NCI-H748 (cell line): Measurements from ENCODE around the gene TFRC.
"Not testable (repeated sequence)": the region's sequence is repeated elsewhere in the genome, so short reads cannot be mapped to it uniquely, and the experiment has no call there.

Experiments
- DNase-seq: peaks from one replicate; lab custom pipeline; 2025; ENCODE audit not compliant: unreplicated experiment; lab: John Stamatoyannopoulos, UW

The TFRC gene

GRCh38 chr3:196082619-196082971 lies 705 bp upstream of the TFRC start:
- DNase-seq, result no peak

GRCh38 chr3:196081002-196081833 lies 672 bp downstream of the TFRC start:
- DNase-seq, result peak; percentile 62

GRCh38 chr3:196080101-196080846 lies 1.6 kb downstream of the TFRC start:
- DNase-seq, result not testable (repeated sequence)

DNA sequence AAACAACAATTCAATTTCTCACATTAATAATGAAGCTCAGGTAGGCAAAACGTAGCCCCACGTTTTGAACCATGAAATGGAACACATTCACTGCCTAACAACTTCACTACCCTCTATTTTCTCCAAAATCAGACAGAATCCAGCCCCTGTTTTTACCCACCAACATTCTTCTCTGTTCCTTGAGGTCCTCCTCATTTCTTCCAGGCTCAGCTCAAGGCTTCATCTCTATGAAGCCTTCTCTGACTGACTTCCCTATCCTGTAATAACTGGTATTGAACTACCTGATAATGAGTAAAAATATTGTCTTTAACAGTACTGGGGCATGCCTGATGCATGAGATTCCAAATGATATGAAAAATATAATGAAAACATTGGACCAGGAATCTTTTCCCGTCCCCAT lies 2.2 kb downstream of the TFRC start:
- no peak for DNase-seq

DNA sequence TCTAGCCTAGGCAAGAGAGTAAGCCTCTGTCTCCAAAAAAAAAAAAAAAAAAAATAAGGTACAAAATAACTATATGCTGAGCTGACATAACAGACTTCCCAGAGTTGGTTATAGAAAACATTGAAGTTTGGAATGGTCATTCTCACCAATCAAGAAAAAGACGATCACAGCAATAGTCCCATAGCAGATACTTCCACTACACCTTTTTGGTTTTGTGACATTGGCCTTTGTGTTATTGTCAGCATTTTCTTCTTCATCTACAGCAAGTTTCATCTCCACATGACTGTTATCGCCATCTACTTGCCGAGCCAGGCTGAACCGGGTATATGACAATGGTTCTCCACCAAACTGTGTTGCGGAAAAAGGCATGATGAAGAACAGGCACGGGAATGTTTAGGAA lies 6.9 kb downstream of the TFRC start:
- DNase-seq, result no peak

GRCh38 chr3:196073255-196073753 lies 8.6 kb downstream of the TFRC start:
- DNase-seq, result peak; percentile 28

- DNase-seq, result no peak
Observed at GRCh38 chr3:196072313-196072712, 9.6 kb downstream of the TFRC start.

GRCh38 chr3:196068812-196069211 lies 13.1 kb downstream of the TFRC start:
- not testable (repeated sequence) for DNase-seq

- DNase-seq, result no peak
Observed at GRCh38 chr3:196067439-196067838, 14.5 kb downstream of the TFRC start.

DNA sequence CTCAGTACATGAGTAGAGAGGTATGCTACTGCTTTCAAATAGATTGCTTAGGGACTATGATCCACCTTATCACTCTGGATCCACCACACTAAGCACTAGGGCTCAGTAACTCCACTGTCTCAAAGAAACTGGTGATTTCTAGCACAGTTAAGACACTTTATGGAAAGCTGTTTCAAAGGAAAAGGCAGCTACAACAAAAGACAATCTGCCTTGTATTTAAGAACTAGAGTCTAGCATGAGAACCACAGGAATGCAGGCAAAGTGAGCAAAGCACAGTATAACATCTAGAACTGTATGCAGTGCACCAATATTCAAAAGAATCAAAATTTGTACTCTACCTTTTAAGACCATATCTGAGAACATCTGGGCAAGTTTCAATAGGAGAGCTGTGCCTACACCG lies 17.9 kb downstream of the TFRC start:
- no peak for DNase-seq

DNA sequence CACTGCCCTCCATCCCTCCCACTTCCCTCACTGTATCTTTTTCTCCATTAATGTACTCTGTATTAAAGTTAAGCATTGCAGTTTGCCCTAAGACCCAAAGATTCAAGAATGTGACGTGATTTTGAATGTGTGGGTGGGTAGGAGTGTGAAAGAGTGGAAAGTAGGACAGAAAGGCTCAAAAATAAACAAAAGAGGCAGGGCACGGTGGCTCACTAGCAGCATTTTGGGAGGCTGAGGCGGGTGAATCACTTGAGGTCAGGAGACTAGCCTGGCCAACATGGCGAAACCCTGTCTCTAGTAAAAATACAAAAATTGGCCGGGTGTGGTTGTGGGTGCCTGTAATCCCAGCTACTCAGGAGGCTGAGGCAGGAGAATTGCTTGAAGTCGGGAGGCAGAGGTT lies 18.4 kb downstream of the TFRC start:
- no peak for DNase-seq

GRCh38 chr3:196063049-196063448 lies 18.8 kb downstream of the TFRC start:
- DNase-seq, result no peak

GRCh38 chr3:196060834-196061233 lies 21.1 kb downstream of the TFRC start:
- no peak for DNase-seq

DNA sequence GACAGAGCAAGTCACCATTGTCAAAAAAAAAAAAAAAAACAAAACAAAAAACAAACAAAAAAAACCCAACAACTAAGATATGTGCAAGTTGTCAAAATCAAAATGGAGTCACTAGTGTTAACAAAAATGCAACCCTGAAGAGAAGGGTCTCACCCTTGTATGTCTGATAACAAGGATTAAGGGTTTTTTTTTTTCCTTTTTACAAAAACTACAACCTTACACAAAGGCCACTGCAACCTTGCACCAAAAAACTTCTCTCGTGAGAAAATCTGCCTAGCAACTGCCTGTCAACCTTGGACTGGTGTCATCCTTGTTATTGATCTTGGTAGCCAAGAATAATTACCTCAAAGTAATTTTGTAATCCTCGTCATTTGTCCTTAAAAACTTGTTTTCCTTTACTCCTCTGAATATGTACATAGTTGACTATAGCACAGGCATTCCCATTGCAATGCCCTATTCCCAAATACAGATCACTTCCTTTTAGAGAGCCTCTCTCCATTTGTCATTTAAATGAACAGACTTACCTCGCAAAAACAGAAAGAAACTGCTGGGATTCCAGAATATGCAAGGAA lies 24.0 kb downstream of the TFRC start:
- no peak for DNase-seq

DNA sequence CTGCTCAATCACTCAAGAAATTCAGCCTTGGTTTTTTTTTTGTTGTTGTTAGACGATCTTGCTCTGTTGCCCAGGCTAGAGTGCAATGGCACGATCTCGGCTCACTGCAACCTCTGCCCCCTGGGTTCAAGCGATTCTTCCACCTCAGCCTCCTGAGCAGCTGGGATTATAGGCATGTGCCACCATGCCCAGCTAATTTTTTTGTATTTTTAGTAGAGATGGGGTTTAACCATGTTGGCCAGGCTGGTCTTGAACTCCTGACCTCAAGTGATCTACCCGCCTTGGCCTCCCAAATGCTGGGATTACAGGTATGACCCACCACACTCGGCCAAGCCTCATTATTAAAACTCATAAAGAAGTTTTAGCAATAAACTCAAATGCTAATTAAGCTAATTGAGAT lies 25.5 kb downstream of the TFRC start:
- not testable (repeated sequence) for DNase-seq

DNA sequence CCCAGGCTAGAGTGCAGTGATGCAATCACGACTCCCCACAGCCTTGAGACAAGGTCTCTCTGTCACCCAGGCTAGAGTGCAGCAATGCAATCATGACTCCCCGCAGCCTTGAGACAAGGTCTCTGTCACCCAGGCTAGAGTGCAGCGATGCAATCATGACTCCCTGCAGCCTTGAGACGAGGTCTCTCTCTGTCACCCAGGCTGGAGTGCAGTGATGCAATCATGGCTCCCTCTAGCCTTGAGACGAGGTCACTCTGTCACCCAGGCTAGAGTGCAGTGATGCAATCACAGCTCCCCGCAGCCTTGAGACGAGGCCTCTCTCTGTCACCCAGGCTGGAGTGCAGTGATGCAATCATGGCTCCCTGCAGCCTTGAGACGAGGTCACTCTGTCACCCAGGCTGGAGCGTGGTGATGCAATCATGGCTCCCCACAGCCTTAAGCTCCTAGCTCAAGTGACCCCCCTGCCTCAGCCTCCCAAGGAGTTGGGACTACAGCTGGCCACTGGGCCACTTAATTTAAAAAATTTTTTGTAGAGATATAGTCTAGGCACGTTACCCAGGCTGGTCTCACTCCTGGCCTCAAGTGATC lies 26.1 kb downstream of the TFRC start:
- no peak for DNase-seq

DNA sequence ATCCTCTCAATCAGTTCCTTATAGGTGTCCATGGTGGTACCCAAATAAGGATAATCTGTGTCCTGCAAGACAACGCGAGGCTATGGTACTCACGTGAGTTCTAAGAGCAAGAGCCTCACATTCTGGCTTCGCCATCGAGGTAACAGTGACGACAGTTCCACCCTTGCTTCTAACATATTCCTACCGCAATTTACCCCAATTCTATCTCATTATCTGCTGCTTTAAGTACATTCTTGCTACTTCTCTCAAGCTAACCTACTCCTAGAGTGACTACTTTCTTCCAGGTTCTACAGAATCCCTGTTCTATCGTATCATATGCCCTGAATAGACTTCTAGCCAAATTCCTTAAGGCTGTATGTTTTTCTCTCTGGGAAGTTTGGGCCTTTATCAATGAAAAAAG lies 26.6 kb downstream of the TFRC start:
- no peak for DNase-seq

DNA sequence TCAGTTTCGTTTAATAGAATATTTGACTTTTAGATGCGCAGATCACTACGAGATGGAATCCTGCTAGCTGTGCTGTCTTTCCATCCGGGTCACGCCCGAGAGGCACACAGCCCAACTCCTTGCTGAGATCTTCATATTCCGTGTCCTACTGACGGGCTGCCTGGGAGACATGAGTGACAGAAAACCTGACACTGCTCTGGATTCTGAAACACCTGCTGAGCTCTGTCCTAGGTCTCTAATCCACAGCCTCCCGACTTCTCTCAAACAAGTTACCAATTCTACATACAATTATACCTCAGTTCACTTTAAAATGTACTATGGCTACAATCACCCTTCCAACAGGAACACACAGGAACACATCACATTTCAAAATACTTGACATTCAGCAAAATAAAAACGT lies 27.2 kb downstream of the TFRC start:
- no peak for DNase-seq

- no peak for DNase-seq
Observed at GRCh38 chr3:196053487-196053886, 28.4 kb downstream of the TFRC start.

DNA sequence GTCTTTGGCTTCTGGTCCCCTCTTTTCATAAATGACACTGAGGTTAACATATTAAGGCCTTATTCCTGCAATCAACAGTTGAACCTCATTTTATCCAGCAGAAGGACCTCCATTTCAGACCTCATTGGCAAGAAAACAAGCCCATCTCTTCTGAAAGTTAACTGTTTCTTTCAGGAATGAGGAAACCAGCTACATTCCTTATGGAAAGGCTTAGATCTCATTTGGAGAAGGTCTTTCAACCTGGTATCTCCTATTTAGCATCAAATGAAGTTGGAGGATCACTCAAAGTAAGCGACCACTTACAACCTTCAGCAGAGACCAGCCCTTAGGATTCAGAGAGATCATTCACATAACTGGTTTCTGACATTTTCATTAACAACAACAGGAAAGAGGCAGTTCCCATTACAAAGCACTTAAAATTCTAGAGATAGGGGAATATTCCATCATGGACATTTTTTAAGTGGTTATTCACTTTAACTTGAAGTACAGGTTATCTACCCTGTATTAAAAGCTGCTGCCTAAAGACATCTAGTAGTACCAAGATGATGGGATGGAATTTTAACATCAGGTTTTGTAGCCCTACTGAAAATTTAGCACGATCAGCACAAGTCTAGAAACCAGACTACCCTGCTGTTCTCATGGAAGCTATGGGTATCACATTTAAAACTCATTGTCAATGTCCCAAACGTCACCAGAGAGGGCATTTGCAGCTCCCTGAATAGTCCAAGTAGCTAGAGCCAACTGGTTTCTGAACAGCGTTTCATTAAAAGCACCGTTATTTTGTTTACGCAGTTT lies 30.4 kb downstream of the TFRC start:
- no peak for DNase-seq

DNA sequence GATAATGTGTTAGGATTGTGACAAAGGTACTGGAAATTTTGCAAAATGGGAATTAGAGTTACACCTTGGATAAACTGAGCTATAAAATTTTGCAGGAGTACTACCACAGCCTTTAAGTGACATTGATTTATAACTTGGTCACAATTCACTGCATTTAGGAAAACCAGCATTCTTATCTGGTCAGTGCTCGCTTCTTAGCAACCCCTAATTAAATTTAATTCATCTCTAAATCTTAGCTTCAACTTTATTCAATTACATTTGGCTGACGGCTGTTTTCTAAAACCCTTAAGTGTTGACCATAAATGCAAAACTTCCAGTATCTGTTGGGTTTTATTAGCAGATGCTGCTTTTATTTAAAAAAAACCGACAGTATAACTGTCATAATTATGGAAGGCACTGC lies 31.3 kb downstream of the TFRC start:
- no peak for DNase-seq
